22Rv1 (cell line): ENCODE results near the gene DNLZ.

Experiments used
- H3K27ac ChIP-seq: fragments of 450-650 bp; 2 replicates; pipeline ENCODE4 v1.5.1; 2017
- CTCF ChIP-seq: fragments of 450-650 bp; IDR thresholded peaks from 2 replicates; pipeline ENCODE4 v1.5.1; 2017; ENCODE audit warnings: mild to moderate bottlenecking
- ZFX ChIP-seq: fragments of 450-650 bp; IDR thresholded peaks from 2 replicates; pipeline ENCODE4 v1.6.1; 2017; ENCODE audit warnings: antibody characterized with exemption, borderline replicate concordance

The DNLZ gene

DNA sequence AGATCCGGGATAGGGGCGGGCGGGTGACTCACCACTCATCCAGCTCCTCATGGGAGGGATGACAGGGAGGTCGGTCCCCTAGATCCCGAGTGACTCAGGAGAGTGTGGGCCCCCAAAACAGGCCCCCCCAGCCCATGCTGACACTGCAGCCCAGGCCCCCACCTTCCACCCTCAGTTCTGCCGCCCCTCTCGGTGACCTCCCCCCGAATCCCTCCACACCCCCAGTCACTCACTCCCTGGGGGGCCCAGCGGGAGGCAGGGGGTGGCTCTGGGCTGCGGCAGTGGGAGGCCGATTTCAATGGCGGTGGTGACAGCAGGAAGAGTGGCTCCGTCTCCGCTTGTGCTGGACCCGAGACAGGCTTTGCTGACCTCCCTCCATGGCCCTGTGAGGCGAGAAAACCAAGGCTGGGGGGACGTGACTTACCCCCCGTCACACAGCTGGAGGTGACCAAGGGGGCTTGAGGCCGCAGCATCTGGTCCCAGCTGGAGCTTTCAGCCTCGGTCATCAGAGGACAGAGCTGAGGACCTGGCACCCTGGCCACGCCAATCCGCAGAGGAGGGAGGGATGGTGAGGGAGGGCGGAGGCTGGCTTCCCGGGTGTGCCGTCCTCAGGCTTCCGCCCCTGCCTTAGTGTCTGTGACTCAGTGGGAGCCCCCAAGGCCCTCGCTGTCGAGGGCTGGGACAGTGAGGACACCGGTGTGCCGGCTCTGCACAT is 27.2 kb downstream of the DNLZ start:
- no peak overlapping the region for H3K27ac ChIP-seq
- TF ChIP-seq CTCF (no peak), ZFX (no peak)

GRCh38 chr9:136335296-136336155 is 28.0 kb downstream of the DNLZ start:
- H3K27ac ChIP-seq: no peak overlapping the region
- TF ChIP-seq CTCF: no peak
- TF ChIP-seq ZFX: no peak

DNA sequence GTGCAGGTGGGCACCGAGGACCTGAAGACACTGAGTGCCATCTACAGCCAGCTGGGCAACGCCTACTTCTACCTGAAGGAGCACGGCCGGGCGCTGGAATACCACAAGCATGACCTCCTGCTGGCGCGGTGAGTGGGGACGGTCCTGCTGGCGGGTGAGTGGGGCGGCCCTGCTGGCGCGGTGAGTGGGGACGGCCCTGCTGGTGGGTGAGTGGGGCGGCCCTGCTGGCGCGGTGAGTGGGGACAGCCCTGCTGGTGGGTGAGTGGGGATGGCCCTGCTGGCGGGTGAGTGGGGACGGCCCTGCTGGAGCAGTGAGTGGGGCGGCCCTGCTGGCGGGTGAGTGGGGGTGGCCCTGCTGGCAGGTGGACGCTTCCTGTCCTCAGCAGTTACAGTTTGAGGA is 29.0 kb downstream of the DNLZ start:
- TF ChIP-seq CTCF (no peak), ZFX (no peak)
- H3K27ac ChIP-seq: no peak overlapping the region

DNA sequence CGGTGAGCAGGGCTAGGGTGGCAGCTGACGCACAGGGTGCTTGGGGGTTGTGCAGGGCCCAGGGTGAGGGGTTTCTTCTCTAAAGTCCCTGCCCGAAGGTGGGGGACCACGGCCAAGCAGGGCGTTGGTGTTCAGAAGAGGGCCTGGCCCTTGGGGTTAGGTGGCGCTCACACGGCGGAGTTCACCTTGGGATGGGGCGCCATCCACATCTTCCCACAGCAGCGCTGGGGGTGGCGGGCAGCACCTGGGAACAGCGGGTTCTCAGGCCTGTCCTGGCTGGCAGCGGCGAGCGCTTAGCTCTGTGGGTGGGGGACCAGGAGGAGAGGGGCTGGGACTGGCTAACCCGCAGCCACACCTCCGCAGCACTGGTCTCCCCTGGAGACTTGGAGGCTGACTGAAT is 30.1 kb downstream of the DNLZ start:
- TF ChIP-seq ZFX: no peak
- TF ChIP-seq CTCF: no peak
- H3K27ac ChIP-seq: no peak overlapping the region

DNA sequence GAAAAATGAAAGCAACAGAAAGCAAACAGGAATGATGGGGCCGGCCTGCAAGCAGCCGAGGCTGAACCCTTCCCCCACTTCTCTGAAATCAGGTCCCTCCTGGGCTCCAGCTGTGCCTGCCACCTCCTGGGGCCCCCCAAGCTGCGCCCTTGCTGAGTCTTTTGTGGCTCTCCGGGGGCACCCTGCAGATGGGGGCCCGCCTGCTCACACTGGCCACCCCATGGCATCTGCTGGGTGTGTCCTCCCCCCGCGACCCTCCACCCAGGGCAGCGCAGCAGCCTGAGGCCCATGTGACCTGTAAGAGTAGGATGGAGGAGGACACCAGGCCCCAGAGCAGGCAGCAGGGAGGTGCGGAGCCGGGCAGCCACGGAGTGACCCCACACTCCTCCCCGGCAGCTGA is 30.5 kb downstream of the DNLZ start:
- no peak overlapping the region for H3K27ac ChIP-seq
- no peak for TF ChIP-seq CTCF
- no peak for TF ChIP-seq ZFX

- no peak overlapping the region for H3K27ac ChIP-seq
- TF ChIP-seq ZFX: no peak
- TF ChIP-seq CTCF: no peak
These were observed 31.0 kb downstream of the DNLZ start for GRCh38 chr9:136332482-136332983.
